ENCODE data around the gene RETN.

Gene RETN

GRCh38 chr19:7668842-7669241 lies at the start of gene RETN:
RETN (plus strand) TSS chr19:7669049; CDS start chr19:7669327, 278 bp downstream.
- DNase-seq, result no peak

GRCh38 chr19:7619671-7620441 lies 49.0 kb upstream of the RETN start:
- no peak for DNase-seq

- DNase-seq, result no peak
These were observed 48.1 kb upstream of the RETN start for GRCh38 chr19:7620442-7621412.

GRCh38 chr19:7622933-7623685 lies 45.7 kb upstream of the RETN start:
- no peak for DNase-seq

- no peak for DNase-seq
These were observed 44.9 kb upstream of the RETN start for GRCh38 chr19:7623725-7624603.

GRCh38 chr19:7624810-7625209 lies 44.0 kb upstream of the RETN start:
- DNase-seq, result no peak

DNA sequence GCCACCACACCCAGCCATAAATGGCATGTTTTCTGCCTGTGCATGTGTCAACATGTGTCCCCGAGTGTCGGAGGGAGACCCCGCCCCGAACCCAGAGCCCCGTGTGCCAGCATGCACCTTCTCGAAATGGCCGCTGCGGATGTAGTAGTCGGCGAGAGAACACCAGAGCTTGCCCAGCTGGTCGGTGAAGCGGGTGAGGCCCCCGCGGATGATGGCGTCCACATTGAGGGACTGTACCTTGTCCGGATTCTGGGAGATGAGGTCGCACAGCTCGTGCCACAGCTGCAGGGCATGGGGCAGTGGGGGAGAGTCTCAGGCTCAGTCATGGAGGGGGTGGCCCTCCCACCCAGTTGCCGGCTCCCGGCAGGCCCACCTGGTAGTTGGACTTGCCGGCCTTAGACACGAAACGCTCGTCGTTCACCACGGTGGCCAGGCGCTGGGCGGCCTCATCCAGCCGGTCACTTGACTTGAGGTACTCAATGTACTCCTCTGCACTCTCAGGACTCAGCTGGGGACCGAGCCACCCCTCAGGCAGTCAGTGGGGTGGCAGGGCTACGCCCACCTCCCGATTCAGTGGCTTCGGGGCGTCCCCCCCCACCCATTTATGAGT lies 43.0 kb upstream of the RETN start:
- DNase-seq, result no peak

- no peak for DNase-seq
These were observed 41.7 kb upstream of the RETN start for GRCh38 chr19:7627166-7627565.

DNA sequence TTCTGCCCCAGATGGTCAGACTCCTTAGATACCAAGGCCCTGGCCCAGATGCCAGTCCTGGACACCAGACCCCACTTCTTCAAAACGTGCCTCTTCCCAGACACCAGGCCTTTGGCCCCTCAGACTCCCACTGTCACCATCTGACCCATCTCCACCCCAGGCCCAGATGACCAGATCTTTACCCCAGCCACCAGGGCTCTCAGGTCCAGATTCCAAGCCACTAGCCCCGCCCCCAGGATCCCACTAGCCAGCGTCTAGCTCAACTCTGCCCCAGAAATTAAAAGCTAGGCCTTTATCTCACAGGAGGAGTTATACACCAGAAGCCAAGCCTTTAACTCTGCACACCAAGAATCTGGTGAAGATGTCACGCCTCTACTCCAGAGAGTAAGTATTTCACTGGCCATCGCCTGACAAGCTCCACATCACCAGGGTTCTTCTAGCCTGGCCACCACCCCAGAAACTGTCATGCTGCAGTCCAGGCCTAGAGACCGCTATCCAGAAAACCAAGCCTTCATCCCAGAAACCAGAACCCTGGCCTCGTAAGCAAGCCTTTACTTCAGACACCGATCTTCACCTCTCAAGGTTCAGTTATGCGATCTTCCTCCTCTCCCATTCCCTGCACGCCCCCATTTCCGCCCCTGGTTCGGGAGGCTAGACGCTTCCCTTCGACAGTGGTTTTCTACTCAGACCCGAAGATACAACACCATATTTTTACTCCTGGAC lies 40.1 kb upstream of the RETN start:
- DNase-seq, result no peak

GRCh38 chr19:7629347-7630054 lies 39.3 kb upstream of the RETN start, which contains the start of the genes PET100 and XAB2:
PET100 (plus strand) TSS chr19:7629793; CDS start chr19:7629834, 41 bp downstream.
XAB2 (minus strand) TSS chr19:7629545; CDS start chr19:7629527, 18 bp downstream.
- DNase-seq, result peak; percentile 98

DNA sequence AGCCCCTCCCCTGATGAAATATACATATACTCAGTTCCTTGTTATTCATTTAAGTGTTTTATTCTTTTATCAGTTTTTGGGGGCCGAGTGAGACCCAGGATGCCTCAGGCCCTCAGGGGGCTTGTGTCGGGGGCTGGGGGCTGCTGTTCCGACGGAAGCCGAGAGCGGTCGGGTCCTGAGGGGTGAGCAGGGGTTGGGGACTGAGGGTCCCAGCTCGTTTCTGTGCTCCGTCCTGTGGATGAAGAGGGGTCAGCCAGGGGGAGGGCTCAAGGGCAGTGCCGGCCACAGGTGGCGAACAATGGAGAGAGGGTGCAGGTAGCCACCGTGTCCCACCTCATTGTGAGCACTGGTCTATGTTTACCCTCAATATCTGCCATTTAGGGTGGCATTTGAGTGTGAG lies 37.3 kb upstream of the RETN start:
- DNase-seq, result no peak

DNA sequence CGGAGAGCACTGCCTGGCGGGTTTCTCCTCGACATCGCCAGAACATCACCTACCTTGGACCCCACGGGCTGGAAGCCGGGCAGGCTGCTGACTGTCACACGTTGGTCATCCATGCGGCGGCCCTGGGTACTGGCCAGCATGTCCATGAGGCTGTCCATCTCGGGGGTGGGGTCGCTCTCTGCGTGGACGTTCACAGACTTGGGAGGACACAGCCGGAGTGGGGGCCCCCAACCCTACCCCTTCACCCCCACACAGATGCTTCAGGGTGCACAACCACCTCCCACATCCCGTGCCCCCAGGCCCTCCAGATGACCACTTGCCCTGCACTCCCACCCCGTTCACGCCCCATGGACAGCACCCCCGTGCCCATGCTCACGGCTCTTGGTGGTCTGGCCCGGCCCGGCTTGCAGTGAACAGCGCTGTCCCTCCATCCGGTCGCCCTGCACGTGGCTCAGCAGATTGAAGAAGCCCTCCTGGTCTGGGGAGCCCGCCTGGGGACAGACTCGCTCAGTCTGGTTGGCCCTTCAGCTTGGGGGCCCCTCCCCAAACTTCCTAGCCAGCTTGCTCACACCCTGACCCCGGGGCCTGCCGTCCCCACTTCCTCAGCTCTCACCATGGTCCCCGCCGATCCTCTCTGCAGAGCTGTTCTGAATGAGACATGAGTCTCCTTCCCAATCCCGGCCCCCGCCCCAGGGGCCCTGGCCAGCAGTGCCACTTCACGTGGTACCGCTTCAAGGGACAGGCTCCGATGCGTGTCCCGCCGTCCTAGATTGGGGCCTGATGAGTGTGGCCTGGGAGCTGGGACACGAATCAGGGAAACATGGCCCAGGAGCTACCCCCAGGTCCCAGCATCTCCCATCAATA lies 36.3 kb upstream of the RETN start:
- DNase-seq, result no peak

GRCh38 chr19:7633698-7634097 lies 35.2 kb upstream of the RETN start, which contains the start of gene PCP2:
PCP2 (minus strand) TSS chr19:7633719; CDS start chr19:7633457, 262 bp downstream.
- DNase-seq, result no peak

- no peak for DNase-seq
These were observed 33.2 kb upstream of the RETN start for GRCh38 chr19:7635670-7636069.

- DNase-seq, result no peak
These were observed 32.5 kb upstream of the RETN start for GRCh38 chr19:7636317-7636690.

DNA sequence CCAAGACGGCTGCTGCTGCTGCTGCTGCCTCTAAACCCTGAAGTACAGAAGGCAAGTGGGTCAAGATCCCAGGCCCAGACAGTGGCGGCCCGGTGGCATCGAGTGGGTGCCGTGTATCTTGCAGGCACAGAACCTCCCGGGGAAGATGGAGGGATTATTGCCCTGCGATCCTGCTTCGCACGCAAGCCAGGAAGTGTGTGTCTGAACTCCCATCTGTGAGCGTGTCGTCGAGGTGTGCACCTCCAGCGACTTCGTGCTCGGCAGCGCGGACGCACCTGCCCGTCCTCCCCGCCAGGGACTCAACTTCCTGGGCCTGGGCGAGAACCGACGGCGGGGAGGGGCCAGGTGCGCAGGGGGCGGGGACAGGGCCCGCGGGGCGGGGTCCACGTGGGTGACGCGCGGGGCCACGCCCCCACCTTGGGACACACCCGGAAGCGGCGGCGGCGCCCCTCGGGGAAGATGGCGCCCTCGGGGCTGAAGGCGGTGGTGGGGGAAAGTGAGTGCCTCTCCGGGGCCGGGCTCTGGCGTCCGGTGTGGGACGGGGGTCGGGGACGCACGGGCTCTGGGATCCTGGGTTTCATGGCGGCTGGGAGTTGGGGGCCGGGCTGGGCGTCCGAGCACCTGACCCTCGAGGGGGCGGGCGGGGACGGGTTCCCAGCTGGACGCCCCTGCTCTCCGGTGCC lies 32.0 kb upstream of the RETN start, which contains the start of gene STXBP2:
Gene STXBP2, plus strand, starts transcription at position 420 of the 683 bp plus-strand sequence. Its CDS starts 40 bp downstream, at position 460.
- DNase-seq, result peak; percentile 90

DNA sequence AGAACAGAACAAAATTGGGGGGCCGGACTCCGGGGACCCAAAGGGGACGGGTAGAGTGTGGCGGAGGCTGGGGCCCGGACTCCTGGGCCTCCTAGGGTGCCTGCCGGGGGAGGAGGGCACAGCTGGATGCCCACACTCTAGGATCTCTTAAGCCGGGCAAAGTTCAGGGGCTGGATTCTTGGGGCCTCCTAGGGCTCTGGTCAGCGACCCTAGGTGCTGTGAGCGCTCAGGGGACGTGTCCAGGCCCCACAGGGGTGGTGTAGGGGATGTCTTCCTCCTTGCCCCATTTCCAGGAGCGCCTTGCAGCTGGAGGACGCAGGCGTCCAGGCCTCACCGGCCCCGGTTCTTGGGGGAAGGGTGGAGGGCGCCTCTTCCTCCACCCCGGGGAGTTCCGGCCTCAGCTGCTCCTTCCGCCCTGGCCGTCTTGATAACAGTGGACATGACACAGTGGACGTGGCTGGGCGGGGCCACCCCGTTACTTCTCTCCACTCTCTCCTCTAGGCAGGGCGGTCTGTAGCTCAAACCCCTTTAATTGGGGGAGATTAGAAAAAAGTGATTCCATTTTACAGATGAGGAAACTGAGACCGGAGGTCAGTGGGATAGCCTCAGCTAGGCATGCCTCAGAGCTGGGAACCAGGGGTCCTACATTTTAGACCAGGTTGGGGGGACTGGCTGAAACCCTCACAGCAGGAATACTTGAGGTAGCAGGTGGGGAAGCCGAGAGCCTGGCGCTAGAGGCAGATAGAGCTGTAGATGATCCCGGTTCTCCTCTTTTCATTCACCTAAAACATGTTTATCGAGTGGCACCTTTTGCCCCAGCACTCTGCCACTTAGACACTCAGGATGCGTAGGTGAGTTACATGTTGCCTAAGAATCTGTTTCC lies 31.2 kb upstream of the RETN start:
- DNase-seq, result peak; percentile 65

Measured in CD4-positive, alpha-beta T cell treated with Interferon gamma for 1 hour (primary cell).